ENCODE measurements around the gene PCMTD2. TPM values are rescaled to one million over a fixed set of nuclear protein-coding genes. Genes with fewer than 3 reads are reported as not detected.

PCMTD2 gene
- total RNA-seq, 3 donors from 2014 or later (not counting 1 experiment from before 2014, with no cell fraction given), result 63.8 to 100.0 (median 65.6) TPM

- H3K9me3 Mint-ChIP-seq, result no peaks in the 10 kb centered on the region
- DNase-seq (no peak), ATAC-seq (no peak)
- no peaks in the 10 kb centered on the region for H3K9me3 ChIP-seq (ENCODE audit: control insufficient read depth, insufficient read depth, low read length)
- no peak overlapping the region for H3K27ac ChIP-seq (ENCODE audit: low read length)
- no peaks in the 10 kb centered on the region for H3K4me1 Mint-ChIP-seq
- peaks cover 18% of the 10 kb centered on the region for H3K4me1 ChIP-seq (ENCODE audit: control insufficient read depth, insufficient read depth, low read length)
- 72% methylated on average over 14 of the region's 14 CpGs for WGBS (ENCODE audit: insufficient coverage)
- H3K4me3 Mint-ChIP-seq, result no peak overlapping the region
- no peaks in the 10 kb centered on the region for H3K36me3 ChIP-seq (ENCODE audit: control insufficient read depth, insufficient read depth, low read length)
- TF ChIP-seq CTCF (IDR thresholded peaks at IDR 0.05), result no peak
- H3K4me3 ChIP-seq (ENCODE audit: low read length), result no peak overlapping the region
- H3K36me3 Mint-ChIP-seq, result no peaks in the 10 kb centered on the region
- H3K27ac Mint-ChIP-seq, result no peak overlapping the region
- H3K27me3 ChIP-seq (ENCODE audit: control insufficient read depth, insufficient read depth, low read length), result no peaks in the 10 kb centered on the region
- no peaks in the 10 kb centered on the region for H3K27me3 Mint-ChIP-seq (ENCODE audit: low read depth in 2 of 2)
- intact Hi-C loops (cut with micrococcal nuclease), result no loop called here
These were observed 30.4 kb upstream of the PCMTD2 start for GRCh38 chr20:64225171-64225595.

- ATAC-seq (no peak), DNase-seq (no peak)
- intact Hi-C loops (cut with micrococcal nuclease), result no loop called here
- Mint-ChIP-seq H3K27me3 (ENCODE audit: low read depth in 2 of 2) (no peaks in the 10 kb centered on the region), H3K27ac (no peak overlapping the region), H3K4me1 (no peaks in the 10 kb centered on the region), H3K9me3 (no peaks in the 10 kb centered on the region), H3K4me3 (no peak overlapping the region), H3K36me3 (no peaks in the 10 kb centered on the region)
- Histone ChIP-seq H3K27ac (ENCODE audit: low read length) (no peak overlapping the region), H3K4me1 (ENCODE audit: control insufficient read depth, insufficient read depth, low read length) (peaks cover 18% of the 10 kb centered on the region), H3K27me3 (ENCODE audit: control insufficient read depth, insufficient read depth, low read length) (no peaks in the 10 kb centered on the region), H3K9me3 (ENCODE audit: control insufficient read depth, insufficient read depth, low read length) (no peaks in the 10 kb centered on the region), H3K36me3 (ENCODE audit: control insufficient read depth, insufficient read depth, low read length) (no peaks in the 10 kb centered on the region), H3K4me3 (ENCODE audit: low read length) (no peak overlapping the region)
- TF ChIP-seq CTCF (IDR thresholded peaks at IDR 0.05), result no peak
- WGBS (ENCODE audit: insufficient coverage), result 88% methylated on average over 14 of the region's 14 CpGs
These were observed 29.5 kb upstream of the PCMTD2 start for GRCh38 chr20:64225828-64226598.

- no peaks in the 10 kb centered on the region for H3K36me3 Mint-ChIP-seq
- H3K4me1 Mint-ChIP-seq, result no peaks in the 10 kb centered on the region
- whole genome bisulfite sequencing (ENCODE audit: insufficient coverage), result 87% methylated on average over 25 of the region's 25 CpGs
- DNase-seq, result peak in 1 of 2 donors; percentile 47
- no peaks in the 10 kb centered on the region for H3K36me3 ChIP-seq (ENCODE audit: control insufficient read depth, insufficient read depth, low read length)
- no peaks in the 10 kb centered on the region for H3K9me3 Mint-ChIP-seq
- H3K27ac ChIP-seq (ENCODE audit: low read length), result no peak overlapping the region
- no peak for TF ChIP-seq CTCF (IDR thresholded peaks at IDR 0.05)
- intact Hi-C loops (cut with micrococcal nuclease), result no loop called here
- H3K27ac Mint-ChIP-seq, result no peak overlapping the region
- no peak for ATAC-seq
- no peak overlapping the region for H3K4me3 ChIP-seq (ENCODE audit: low read length)
- H3K4me3 Mint-ChIP-seq, result no peak overlapping the region
- H3K27me3 ChIP-seq (ENCODE audit: control insufficient read depth, insufficient read depth, low read length), result no peaks in the 10 kb centered on the region
- H3K4me1 ChIP-seq (ENCODE audit: control insufficient read depth, insufficient read depth, low read length), result peaks cover 18% of the 10 kb centered on the region
- H3K27me3 Mint-ChIP-seq (ENCODE audit: low read depth in 2 of 2), result no peaks in the 10 kb centered on the region
- no peaks in the 10 kb centered on the region for H3K9me3 ChIP-seq (ENCODE audit: control insufficient read depth, insufficient read depth, low read length)
These were observed 28.6 kb upstream of the PCMTD2 start for GRCh38 chr20:64226686-64227580.
